Tibial artery (tissue), 4 donors: ENCODE measurements around the gene CDC45.

Experiments
- DNase-seq, 2 donors: peaks; one replicate each; pipeline ENCODE4 v3.0.0-alpha.2; 2019
- H3K27ac ChIP-seq, 2 donors: fragments of 200-600 bp; sonication (generic) in 1 of 2; 1 replicate in 1 of 2; 2 replicates in 1 of 2; pipeline ENCODE4 v1.5.1; 2018 to 2019; ENCODE audit warnings: mild to moderate bottlenecking in 1 of 2
- H3K27me3 ChIP-seq, 2 donors: fragments of 200-600 bp; sonication (generic) in 1 of 2; one replicate each; pipeline versions ENCODE4 v1.5.1 to v1.6.0; 2016 to 2019
- H3K36me3 ChIP-seq, 3 donors: fragments of 200-600 bp; sonication (generic) in 2 of 3; one replicate each; pipeline ENCODE4 v1.5.1; 2016 to 2019; ENCODE audit warnings: mild to moderate bottlenecking in 2 of 3
- H3K4me1 ChIP-seq, 4 donors: fragments of 200-600 bp; sonication (generic) in 2 of 4; 1 replicate in 3 of 4; 2 replicates in 1 of 4; pipeline ENCODE4 v1.5.1; 2016 to 2019
- H3K4me3 ChIP-seq, 2 donors: fragments of 200-600 bp; sonication (generic) in 1 of 2; 1 replicate in 1 of 2; 2 replicates in 1 of 2; pipeline ENCODE4 v1.5.1; 2018 to 2019; ENCODE audit warnings: mild to moderate bottlenecking in 2 of 2
- H3K9me3 ChIP-seq, 3 donors: fragments of 200-600 bp; sonication (generic) in 1 of 3; one replicate each; pipeline ENCODE4 v1.5.1; 2016 to 2019
- CTCF ChIP-seq, 2 experiments: fragments of 200-600 bp in 1 of 2; fragments of 450-650 bp in 1 of 2; IDR thresholded peaks; one replicate each; pipeline ENCODE4 v1.5.1; 2017 to 2019; ENCODE audit warnings: antibody characterized with exemption in 2 of 2, mild to moderate bottlenecking in 1 of 2, moderate library complexity in 1 of 2
- intact Hi-C: fragments of 100-400 bp; cut with DNase I; formaldehyde crosslinking; loops from one replicate; pipeline ENCODE4 v1.15.0; 2023; ENCODE audit warnings: low total_unique reads

The CDC45 gene

DNA sequence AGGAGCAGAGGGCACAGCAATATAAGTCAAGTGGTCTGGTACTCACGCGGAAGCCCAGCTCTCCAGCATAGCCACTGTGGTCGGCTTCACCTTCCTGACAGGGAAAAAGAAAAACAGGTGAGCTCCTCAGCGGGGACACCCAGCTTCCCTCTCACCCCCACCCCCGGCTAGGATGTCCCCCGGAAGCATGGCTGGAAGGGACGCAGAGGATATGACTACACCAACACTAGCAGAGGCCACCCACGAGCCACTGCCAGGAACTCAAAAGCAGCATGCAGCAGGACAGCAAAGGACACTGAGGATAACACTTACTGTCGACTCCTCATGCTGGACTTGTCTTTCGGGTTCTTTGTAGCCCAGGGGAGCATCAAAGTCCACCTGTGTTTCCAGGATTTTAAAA, 23.2 kb upstream of the CDC45 start:
- Histone ChIP-seq H3K9me3 (no peaks in the 10 kb centered on the region), H3K4me1 (no peaks in the 10 kb centered on the region), H3K4me3 (no peak overlapping the region), H3K36me3 (peaks cover 65 to 96% (median 89%) of the 10 kb centered on the region in 3 donors), H3K27me3 (no peaks in the 10 kb centered on the region), H3K27ac (no peak overlapping the region)
- TF ChIP-seq CTCF (IDR thresholded peaks at IDR 0.05), result no peak
- no peak for DNase-seq
- intact Hi-C loops, result no loop called here

GRCh38 chr22:19457828-19458428, 21.8 kb upstream of the CDC45 start:
- DNase-seq, result no peak
- no peak overlapping the region for H3K4me3 ChIP-seq
- no peak for TF ChIP-seq CTCF (IDR thresholded peaks at IDR 0.05)
- no peaks in the 10 kb centered on the region for H3K4me1 ChIP-seq
- no peaks in the 10 kb centered on the region for H3K9me3 ChIP-seq
- H3K27ac ChIP-seq, result no peak overlapping the region
- H3K36me3 ChIP-seq, result peaks cover 64 to 94% (median 86%) of the 10 kb centered on the region in 3 donors
- H3K27me3 ChIP-seq, result no peaks in the 10 kb centered on the region
- intact Hi-C loops, result no loop called here

DNA sequence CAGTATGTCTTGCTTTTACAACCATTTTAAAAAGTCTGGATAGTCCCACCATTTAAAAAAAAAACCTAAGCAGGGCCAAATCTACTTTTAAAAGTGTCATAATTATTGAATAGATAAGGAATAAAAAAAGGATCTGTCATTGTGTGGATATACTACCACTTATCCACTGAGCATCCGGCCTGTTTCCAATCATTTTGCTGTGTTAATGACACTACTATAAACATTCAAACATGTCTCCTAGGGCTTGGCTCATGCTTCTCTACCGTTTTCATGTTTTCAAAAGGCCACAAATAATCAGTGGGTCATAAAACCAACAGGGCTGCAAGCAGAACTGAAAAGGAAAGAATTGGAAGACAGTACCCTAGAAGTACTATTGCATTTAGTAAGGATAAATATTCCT, 19.7 kb upstream of the CDC45 start:
- intact Hi-C loops, result no loop called here
- no peak overlapping the region for H3K4me3 ChIP-seq
- no peaks in the 10 kb centered on the region for H3K9me3 ChIP-seq
- H3K27ac ChIP-seq, result no peak overlapping the region
- H3K4me1 ChIP-seq, result no peaks in the 10 kb centered on the region
- H3K27me3 ChIP-seq, result no peaks in the 10 kb centered on the region
- TF ChIP-seq CTCF (IDR thresholded peaks at IDR 0.05), result no peak
- peaks cover 62 to 90% (median 83%) of the 10 kb centered on the region in 3 donors for H3K36me3 ChIP-seq
- no peak for DNase-seq

GRCh38 chr22:19461506-19461905, 18.2 kb upstream of the CDC45 start:
- Histone ChIP-seq H3K4me1 (no peaks in the 10 kb centered on the region), H3K27me3 (no peaks in the 10 kb centered on the region), H3K4me3 (no peak overlapping the region), H3K9me3 (no peaks in the 10 kb centered on the region), H3K36me3 (peaks cover 63 to 90% (median 83%) of the 10 kb centered on the region in 3 donors), H3K27ac (no peak overlapping the region)
- TF ChIP-seq CTCF (IDR thresholded peaks at IDR 0.05), result no peak
- intact Hi-C loops, result no loop called here
- DNase-seq, result no peak

- Histone ChIP-seq H3K36me3 (peaks cover 64 to 90% (median 83%) of the 10 kb centered on the region in 3 donors), H3K4me1 (no peaks in the 10 kb centered on the region), H3K9me3 (no peaks in the 10 kb centered on the region), H3K27ac (no peak overlapping the region), H3K4me3 (no peak overlapping the region), H3K27me3 (no peaks in the 10 kb centered on the region)
- no peak for DNase-seq
- no peak for TF ChIP-seq CTCF (IDR thresholded peaks at IDR 0.05)
- intact Hi-C loops, result no loop called here
These were observed 16.7 kb upstream of the CDC45 start for GRCh38 chr22:19463008-19463407.
